Activated CD4-positive, alpha-beta T cell treated with anti-CD3 and anti-CD28 coated beads, Interleukin-2, amount 50 U/mL, for 1 hour (primary cell): ENCODE data around the gene PTGES2.

Experiments
- DNase-seq: peaks from one replicate; pipeline ENCODE4 v3.0.0-alpha.2; 2020

The PTGES2 gene

DNA sequence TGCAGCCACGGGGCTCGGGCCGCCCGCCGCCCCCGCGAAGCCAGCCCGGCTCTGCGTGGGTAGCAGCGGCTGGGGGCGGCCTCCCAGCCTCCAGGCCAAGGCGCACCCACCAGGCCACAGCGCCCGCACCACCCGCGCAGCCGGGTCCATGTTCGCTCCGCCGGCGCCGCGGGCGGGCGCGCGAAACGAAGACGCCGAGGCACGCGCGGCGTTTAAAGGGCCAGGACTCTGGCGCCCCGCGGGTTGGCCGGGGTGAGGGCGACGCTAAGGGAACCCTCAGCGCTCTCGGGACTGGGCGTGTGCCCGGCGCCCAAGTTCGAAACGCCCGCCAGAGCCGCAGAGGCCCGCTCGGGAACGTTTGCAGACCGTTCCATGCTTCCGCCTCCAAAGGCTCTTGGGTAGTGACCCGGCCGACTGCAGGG is at the start of gene PTGES2:
Gene PTGES2 (minus strand): TSS at position 162 of the 422 bp plus-strand sequence. CDS start 12 bp downstream, at position 150.
- peak; percentile 75 for DNase-seq

DNA sequence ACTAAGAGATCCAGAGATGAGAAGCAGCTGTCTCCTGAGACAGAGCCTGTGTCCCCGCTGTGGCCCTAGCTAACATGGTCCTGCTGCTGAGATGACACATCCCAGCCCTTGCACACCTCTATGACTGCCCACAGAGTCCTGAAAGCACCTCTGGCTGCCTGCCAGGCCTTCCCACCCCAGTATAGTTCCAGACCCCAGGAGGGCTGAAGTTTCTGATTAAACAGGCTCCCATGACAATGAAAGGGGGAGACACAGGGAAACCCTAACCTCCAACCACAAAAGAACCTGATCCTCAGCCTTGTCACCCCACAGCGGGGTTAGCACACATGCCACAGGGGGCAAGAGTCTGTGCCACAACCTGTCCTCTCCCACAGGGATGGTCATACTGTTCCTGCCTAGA is 48.2 kb upstream of the PTGES2 start:
- DNase-seq, result no peak

DNA sequence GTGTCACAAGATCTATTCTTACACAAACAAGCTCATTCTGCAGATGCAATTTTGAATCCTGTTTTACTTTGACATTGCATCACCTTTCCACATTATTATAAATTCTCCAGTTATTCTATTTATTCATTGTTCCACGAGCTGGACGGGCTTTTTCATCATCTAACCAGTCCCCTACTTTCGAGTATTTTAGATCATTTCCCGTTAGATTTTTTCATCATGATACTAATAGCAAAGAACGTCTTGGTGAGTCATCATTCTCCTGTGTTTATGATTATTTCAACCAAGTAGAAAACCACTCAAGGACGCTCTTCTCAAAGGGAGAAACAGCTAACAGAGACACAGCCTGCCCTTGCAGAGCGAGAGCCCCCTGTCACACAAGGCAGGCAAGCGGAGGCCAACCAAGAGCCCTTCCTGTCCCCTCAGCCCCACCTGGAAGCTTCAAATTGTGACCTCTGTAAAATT is 47.6 kb upstream of the PTGES2 start:
- DNase-seq, result no peak

DNA sequence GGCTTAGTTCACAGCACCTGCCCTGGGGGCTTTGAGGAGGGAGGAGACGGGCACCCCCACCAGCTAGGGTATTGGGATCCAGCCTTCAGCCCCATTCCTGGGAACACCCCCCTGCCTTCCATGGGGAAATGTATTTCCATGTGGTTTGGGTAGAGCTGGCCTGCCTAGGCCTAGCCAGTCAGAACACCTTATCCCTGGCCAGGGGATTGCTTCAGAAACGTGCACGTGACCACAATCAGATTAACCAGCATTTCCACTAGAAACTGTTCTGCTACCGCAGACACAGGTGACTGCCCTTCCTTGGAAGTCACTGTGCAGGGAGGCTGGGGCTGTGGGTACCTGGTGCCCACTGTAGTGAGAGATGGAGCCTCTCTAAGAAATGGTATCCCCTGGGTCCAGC is 46.5 kb upstream of the PTGES2 start:
- no peak for DNase-seq

DNA sequence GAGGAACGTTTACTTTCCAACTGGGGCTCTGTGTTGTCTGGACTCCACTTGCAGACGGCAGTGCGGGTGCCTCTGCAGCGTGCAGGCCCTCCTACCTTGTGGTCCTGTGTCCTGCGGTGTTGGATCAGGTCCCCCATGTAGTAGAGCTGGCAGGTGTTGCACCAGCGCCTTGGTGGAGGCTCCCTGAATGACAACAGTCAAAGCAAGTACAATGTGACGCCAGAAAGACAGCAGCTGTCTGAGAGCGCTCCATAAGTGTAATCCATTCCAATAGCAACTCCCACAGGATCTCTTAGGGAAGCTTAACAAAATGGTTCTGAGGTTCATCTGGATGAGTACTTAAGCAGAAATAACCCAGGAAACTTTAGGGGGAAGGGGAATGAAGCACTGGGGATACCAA is 42.4 kb upstream of the PTGES2 start:
- DNase-seq, result no peak

DNA sequence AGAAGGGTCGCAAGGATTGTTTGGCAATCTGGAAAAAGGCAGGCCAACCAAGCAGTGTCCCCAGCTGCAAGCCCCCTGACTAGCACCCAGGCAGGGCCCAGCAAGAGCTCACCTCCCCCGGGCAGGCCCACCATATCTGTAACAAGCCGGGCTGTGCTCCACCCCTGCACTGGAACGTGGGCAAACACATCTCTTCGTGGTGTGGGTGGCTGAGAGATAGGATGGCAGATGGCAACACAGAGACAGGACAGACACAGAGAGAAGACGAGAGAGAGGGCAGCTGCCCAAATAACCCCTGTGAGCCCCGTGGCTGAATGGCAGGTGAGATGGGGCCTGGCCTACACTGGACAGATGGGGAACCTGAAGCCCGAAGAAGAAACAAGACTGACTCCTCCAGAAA is 42.0 kb upstream of the PTGES2 start:
- no peak for DNase-seq

DNA sequence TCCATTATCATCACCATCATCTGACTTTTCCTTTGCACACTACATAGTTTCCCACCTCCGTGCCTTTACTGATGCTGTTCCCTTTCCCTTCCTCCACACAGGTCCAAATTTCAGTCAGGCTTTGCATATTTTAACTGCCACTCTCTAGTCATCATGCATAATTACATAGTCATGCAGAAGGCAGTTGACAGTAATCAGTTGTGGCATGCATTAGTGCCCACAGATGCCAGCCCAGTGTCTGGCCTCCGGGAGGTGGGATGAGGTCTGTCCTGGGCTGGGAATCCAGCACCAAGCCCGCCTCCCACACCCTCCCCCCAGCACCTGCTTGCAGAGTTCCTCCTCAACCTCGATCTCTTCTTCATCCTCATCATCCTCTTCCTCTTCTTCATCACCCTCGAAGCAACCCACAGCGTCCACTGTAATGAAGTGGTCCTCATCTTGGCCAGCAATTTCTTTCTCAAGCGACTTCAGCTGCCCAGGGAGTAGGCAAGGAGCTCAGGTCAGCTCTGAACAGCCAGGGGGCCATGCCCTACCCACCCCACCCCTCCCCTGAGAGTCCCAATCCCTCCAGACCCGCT is 41.3 kb upstream of the PTGES2 start:
- DNase-seq, result no peak

DNA sequence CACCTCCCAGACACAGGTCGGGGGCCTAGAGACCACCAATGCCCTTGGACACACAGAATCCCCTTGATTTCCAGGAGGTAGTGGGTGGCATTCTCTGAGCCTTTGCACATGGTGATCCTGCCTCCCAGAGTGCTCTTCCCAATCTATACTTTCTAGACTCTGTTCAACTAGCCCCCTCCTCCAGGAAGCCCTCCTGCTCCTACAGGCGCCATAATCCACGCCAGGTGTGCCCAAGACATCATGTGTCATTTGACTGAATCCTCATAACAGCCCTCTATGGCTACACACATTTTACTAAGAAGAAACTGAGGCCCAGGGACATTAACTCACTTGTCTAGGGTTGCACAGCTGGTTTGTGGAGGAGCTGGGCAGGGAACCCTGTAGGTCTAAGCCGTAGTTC is 39.7 kb upstream of the PTGES2 start:
- DNase-seq, result no peak

DNA sequence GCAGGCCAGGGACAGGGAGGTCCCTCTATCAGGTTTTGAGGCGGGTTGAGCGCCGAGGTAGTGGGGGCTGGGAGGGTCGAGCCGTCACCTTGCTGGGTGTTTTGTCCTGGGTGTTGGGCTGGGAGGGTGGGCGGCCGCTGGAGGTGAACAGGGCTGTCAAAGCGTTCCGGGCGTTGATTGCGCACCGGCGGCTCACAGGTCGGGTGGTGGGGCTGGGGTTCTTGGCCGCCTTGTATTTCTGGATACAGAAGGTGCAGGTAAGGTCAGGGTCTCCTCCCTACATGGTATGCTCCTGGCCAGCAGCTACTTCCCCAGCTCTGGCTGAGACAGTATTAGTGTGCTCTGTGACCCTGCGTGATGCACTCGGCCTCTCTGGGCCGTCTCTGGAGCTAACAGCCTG is 38.6 kb upstream of the PTGES2 start:
- DNase-seq, result no peak

DNA sequence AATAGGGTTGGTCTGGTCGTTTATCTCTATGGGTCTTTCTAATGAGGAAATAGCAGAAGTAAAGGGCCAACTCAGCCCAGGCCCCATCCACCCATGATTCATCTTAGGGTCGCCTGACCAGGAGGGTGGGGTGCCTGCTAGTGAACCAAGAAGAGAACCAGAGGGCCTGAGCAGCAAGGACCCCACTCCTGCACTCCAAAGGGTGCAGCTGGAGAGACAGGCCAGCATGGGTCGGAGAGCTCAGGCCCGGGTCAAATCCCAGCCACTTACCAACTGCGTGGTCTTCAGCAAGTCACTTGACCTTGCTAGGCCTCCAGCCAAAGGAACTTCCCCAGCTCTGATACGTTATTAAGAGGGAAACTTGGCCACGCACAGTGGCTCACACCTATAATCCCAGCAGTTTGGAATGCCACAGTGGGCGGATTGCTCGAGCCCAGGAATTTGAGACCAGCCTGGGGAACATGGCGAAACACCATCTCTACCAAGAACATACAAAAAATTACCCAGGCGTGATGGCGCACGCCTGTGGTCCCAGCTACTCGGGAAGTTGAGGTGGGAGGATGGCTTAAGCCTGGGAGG is 36.9 kb upstream of the PTGES2 start:
- DNase-seq, result no peak

DNA sequence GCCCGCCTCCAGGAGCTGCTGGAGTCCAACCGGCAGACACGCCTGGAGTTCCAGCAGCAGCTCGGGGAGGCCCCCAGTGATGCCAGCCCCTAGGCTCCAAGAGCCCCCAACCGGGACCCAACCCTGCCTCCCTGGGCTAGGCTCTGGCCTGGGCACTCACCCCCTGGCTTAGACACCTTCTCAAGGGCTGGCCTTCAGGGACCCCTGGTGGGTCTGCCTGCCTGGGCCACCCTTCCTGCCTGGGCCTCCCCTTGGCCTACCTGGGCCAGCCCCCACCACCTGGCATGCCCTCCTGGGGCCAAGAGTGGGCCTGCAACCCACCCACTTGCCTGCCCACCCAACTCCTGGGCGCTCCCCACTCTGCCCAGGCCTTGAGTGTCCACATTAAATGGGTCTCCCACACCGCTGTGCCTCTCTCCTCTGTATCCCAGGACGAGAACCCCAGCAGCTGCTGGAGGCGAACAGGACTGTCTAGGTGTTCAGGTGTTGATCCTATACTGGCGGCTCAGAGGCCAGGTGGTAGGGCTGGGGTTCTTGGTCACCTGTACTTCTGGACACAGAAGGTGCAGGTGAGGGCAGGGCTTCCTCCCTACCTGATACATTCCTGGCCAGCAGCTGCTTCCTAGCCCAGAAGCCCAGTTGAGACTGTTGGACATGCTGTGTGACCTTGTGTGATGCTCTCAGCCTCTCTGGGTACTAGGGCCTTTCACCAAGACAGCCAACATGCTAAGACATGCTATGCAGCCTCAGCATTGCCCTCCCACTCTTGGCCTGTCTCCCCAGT is 36.2 kb upstream of the PTGES2 start:
- no peak for DNase-seq

DNA sequence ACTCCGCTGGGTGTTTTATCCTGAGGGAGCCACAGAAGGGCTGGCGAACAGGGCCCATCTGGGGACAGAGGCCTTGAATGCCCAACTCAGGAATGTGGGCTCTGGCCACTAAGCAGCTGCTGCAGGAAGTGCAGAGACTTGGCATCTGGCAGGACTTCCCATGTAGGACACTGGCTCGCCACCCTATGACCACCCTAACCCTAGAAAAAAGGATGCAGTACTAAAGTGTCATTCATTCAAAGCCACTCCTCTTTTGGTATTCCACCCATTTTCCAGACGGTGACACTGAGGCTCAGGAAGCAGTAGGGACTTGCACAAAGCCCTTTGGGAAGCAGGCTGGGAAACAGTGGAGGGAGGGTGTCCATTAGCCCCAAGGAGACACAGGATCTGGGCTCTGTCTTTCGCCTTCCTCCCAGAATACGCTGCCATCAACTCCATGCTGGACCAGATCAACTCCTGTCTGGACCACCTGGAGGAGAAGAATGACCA is 35.5 kb upstream of the PTGES2 start:
- DNase-seq, result no peak

DNA sequence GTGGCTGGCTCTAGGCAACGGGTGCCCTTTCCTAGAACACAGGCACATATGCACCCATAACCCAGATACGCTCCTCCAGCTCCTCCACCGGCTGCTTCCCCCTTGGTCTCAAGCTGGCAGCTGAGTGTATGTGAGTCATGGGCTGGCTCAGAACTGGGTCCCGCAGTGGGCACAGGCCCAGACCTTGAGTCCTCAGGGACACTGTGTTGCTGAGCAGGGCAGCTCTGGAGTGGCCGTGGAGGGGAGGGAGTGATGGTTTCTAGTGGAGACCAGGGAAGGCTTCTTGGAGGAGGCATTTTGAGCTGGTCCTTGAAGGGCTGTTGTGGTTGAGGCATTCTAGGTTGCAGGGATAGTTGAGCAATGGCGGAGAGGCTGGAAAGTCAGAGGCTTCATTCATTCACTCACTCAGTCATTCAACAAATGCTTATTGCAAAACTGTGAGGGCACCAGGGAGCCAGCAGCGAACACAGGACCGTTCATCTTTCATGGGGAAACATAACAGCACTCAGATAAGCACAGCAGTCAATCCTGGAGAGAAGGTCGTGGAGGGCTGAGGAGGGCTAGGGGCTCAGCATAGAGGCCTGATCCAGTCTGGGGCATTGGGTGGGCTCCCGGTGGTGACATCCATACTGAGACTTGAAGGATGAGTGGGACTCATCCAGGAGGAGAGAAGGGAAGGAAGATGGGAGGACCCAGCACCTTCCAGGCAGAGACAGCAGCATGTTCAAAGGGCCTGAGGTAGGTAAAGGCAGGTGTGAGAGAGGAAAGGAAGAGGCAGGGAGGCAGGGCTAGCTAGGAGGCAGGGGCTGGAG is 34.9 kb upstream of the PTGES2 start:
- no peak for DNase-seq

DNA sequence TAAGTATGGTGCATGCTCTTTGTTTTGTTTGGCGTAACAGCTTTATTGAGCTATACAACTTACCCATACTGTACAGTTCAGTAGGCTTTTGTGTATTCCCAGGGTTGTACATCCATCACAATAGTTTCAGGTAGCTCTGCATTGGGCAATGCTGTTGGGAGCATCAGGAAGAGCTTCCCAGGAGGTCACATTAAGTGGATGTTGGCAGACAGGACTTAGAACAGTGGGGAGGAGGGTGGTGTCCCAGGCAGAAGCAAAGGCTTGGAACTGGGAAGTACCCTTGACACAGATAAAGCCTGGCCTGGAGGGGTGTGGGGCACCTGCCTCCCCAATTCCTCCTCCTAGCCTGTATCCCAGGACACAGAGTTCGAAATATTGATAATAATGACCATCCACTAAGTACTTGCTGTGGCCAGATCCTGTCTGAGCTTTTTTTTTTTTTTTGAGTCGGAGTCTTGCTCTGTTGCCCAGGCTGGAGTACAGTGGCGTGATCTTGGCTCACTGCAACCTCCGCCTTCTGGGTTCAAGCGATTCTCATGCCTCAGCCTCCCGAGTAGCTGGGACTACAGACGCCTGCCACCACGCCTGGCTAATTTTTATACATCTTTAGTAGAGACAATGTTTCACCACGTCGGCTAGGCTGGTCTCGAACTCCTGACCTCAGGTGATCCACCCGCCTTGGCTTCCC is 33.8 kb upstream of the PTGES2 start:
- DNase-seq, result no peak

DNA sequence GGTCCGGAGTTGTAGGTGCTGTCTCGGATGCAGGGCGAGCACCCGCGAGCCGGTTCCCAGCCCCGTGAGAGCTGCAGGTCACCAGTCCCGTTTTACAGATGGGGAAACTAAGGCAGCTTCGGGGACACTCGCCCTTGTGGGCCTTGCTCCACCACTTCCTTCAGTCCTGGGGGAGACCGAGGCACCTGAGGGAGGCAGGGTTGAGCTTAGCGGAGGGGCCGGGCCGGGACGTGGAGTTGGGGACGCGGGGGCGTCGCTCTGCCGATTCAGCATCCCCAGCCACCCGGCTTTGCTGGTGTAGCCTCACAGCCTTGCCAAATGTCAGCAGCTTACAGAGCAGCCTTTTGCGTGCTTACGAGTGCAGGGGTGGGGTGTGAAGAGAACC is 33.1 kb upstream of the PTGES2 start:
- peak; percentile 20 for DNase-seq

DNA sequence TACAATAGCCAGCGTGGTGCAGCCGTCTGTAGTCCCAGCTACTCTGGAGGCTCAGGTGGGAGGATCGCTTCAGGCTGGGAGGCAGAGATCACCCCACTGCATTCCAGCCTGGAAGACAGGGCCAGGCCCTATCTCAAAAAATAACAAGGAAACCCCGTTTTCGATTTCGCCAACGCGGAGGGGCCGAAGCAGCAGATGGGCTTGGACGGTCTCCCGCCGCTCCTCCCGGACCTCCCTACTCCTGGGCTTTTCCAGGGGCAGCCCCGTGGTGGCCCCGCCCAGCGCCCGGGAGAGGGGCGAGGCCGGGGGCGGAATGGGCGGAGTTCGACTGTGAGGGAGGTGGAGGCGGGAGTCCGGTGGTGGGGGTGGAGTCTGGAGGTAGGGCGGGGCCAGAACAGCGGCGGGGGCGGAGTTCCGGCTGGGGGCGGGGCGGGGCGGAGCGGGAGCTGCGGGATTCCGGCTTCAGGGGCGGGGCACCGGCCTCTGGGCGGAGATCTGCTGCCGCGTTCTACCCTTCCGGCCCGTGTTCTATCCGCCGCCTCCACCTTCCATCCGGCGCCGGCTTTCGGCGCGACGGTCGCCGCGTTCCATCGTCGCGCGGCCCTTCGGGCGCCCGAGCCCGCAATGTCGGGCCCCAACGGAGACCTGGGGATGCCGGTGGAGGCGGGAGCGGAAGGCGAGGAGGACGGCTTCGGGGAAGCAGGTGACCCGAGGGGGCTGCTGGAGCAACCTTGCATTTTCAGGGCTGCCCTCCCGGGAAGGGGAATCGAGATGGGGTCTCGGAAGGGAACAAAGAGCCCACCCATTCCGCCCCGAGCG is 32.5 kb upstream of the PTGES2 start, which contains the start of gene BBLN:
Gene BBLN (plus strand): TSS at position 482 of the 819 bp plus-strand sequence. CDS start 143 bp downstream, at position 625.
- DNase-seq, result peak; percentile 93

DNA sequence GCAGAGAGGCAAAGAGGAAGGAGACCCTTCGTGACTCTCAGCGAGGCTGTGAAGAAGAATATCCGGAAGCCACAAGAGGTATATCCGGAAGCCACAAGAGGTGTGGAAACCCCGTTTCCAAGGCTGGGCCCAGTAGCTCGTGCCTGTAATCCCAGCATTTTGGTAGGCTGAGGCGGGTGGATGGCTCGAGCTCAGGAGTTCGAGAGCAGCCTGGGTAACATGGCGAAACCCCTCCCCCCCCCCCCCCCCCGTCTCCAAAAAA is 31.9 kb upstream of the PTGES2 start:
- peak; percentile 41 for DNase-seq

DNA sequence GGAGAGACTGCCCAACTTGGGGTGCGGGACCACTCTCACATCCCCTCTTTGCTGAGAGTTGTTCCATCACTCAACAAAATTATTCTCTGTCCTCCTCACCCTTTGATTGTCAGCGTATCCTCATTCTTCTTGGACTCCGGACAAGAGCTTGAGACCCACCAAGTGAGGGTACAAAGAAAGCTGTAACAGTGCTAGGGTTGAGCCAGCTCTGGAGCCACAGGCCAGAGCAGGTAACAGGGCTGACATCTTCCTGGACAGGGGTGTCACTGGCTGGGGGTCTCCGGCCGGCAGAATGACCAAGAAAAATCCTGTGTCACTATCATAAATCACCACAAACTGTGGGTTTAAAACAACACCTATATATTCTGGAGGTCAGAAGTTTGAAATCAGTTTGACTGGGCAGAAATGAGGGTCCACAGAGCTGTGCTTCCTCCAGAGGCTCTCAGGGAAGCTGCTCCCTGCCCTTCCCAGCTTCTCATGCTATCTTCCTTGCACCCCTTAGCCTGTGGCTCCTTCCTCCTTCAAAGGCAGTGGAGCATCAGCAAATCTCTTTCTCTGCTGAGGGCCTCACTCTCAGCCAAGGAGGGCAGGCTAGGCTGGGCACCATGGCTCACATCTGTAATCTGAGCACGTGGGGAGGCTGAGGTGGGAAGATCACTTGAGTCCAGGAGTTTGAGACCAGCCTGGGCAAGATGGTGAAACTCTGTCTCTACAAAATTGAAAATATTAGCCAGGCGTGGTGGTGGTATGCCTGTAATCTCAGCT is 28.4 kb upstream of the PTGES2 start:
- DNase-seq, result no peak

DNA sequence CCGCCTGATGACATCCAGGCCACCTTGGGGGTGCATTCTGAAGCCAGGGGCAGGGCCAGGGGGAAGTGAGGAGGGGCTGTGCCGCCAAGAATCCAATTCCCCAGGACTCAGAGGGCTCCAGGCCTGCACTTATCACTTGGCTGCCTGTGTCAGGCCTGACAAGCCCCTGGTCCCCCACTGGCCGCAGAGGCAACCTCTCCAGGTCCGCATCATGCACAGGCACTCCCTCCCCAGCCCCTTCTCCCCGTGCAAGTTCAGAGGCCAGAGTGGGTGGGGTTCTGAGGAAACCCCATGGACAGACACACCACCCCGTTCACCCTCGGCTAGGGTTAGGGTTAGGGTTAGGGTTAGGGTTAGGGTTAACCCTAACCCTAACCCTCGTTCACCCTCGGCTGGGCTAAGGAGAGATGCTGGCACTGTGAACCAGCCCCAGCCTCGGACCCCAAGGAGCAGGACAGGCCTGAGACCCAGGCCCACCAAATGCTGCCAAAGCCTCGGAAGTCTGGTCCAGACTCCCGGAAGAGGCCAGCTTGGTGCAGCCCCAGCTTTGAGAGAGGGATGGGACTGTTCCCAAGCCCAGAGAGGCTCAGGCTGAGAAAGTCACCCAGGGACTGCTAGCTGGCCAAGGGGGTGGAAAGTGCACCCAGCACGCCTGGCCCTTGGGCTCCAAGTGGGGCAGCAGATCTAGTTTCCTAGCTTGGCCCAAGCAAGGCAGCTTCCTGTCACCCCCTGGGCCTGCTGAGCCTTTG is 26.6 kb upstream of the PTGES2 start:
- no peak for DNase-seq
